Measurements from ENCODE around the gene CEP135.
"Not testable (repeated sequence)": the region's sequence is repeated elsewhere in the genome, so short reads cannot be mapped to it uniquely, and the experiment has no call there.

The CEP135 gene

GRCh38 chr4:55948726-55949481 is at the start of gene CEP135:
TSS of gene CEP135 (plus strand) at chr4:55948945. CDS start at chr4:55952131, 3,186 bp downstream.
- DNase-seq = peak; percentile 92

GRCh38 chr4:55902677-55903076 is 46.1 kb upstream of the CEP135 start:
- no peak for DNase-seq

- no peak for DNase-seq
These were observed 45.2 kb upstream of the CEP135 start for GRCh38 chr4:55903577-55903976.

GRCh38 chr4:55904576-55904975 is 44.2 kb upstream of the CEP135 start:
- peak; percentile 21 for DNase-seq

- no peak for DNase-seq
These were observed 42.4 kb upstream of the CEP135 start for GRCh38 chr4:55906323-55906722.

GRCh38 chr4:55906989-55907388 is 41.8 kb upstream of the CEP135 start:
- DNase-seq = peak; percentile 39

- DNase-seq = no peak
These were observed 41.3 kb upstream of the CEP135 start for GRCh38 chr4:55907469-55907868.

- peak; percentile 60 for DNase-seq
These were observed 38.6 kb upstream of the CEP135 start for GRCh38 chr4:55910140-55910539.

- no peak for DNase-seq
These were observed 36.5 kb upstream of the CEP135 start for GRCh38 chr4:55912249-55912648.

- peak; percentile 9 for DNase-seq
These were observed 28.2 kb upstream of the CEP135 start for GRCh38 chr4:55920571-55920970.

- peak; percentile 17 for DNase-seq
These were observed 27.7 kb upstream of the CEP135 start for GRCh38 chr4:55921093-55921492.

GRCh38 chr4:55925241-55925640 is 23.5 kb upstream of the CEP135 start:
- peak; percentile 51 for DNase-seq

- DNase-seq = no peak
These were observed 22.1 kb upstream of the CEP135 start for GRCh38 chr4:55926610-55927009.

- no peak for DNase-seq
These were observed 20.8 kb upstream of the CEP135 start for GRCh38 chr4:55927803-55928437.

- no peak for DNase-seq
These were observed 19.9 kb upstream of the CEP135 start for GRCh38 chr4:55928846-55929245.

GRCh38 chr4:55931043-55931442 is 17.7 kb upstream of the CEP135 start:
- DNase-seq = no peak

GRCh38 chr4:55931833-55932232 is 16.9 kb upstream of the CEP135 start:
- peak; percentile 81 for DNase-seq

GRCh38 chr4:55932511-55932910 is 16.2 kb upstream of the CEP135 start:
- DNase-seq = no peak

GRCh38 chr4:55933611-55934010 is 15.1 kb upstream of the CEP135 start:
- DNase-seq = no peak

- DNase-seq = not testable (repeated sequence)
These were observed 12.8 kb upstream of the CEP135 start for GRCh38 chr4:55935907-55936306.

- DNase-seq = no peak
These were observed 10.3 kb upstream of the CEP135 start for GRCh38 chr4:55938481-55938880.

- no peak for DNase-seq
These were observed 9.3 kb upstream of the CEP135 start for GRCh38 chr4:55939421-55939820.

- DNase-seq = no peak
These were observed 6.8 kb upstream of the CEP135 start for GRCh38 chr4:55941881-55942396.

- peak; percentile 66 for DNase-seq
These were observed 1.4 kb upstream of the CEP135 start for GRCh38 chr4:55947254-55947882.
